Kidney (tissue), 14 donors: ENCODE measurements around the gene IPP. TPM values are rescaled to one million over a fixed set of nuclear protein-coding genes. Genes with fewer than 3 reads are reported as not detected.
"Not testable (repeated sequence)": the region's sequence is repeated elsewhere in the genome, so short reads cannot be mapped to it uniquely, and the experiment has no call there.

ENCODE experiments used
- DNase-seq, 5 donors: peaks; one replicate each; pipeline ENCODE4 v3.0.0-alpha.2; 2013 to 2020
- FAIRE-seq: peaks from 2 replicates; lab custom pipeline; 2012; peaks lifted over from hg19 to GRCh38; lab: Jason Lieb, UNC
- H3K27ac ChIP-seq, 2 donors: one replicate each; pipeline ENCODE4 v1.7.0; 2013; ENCODE audit warnings: low read depth in 2 of 2, low read length in 2 of 2, inconsistent platforms in 1 of 2
- H3K27me3 ChIP-seq: one replicate; pipeline ENCODE4 v1.7.1; 2013; ENCODE audit warnings: low read length, inconsistent platforms; ENCODE audit not compliant: control insufficient read depth, insufficient read depth
- H3K36me3 ChIP-seq, 3 donors: one replicate each; pipeline versions ENCODE4 v1.7.0 to v1.7.1; 2013; ENCODE audit warnings: low read length in 3 of 3, control low read depth in 1 of 3, inconsistent platforms in 1 of 3; ENCODE audit not compliant: insufficient read depth in 3 of 3, control insufficient read depth in 2 of 3
- H3K4me1 ChIP-seq, 3 donors: one replicate each; pipeline versions ENCODE4 v1.7.0 to v1.7.1; 2013; ENCODE audit warnings: low read length in 3 of 3, inconsistent platforms in 1 of 3, low read depth in 1 of 3; ENCODE audit not compliant: control insufficient read depth in 2 of 3, insufficient read depth in 2 of 3
- H3K4me3 ChIP-seq, 3 donors: one replicate each; pipeline versions ENCODE4 v1.7.0 to v1.8.1; 2013; ENCODE audit warnings: low read length in 3 of 3, control low read depth in 1 of 3, inconsistent platforms in 1 of 3
- H3K9ac ChIP-seq, 3 donors: one replicate each; pipeline versions ENCODE4 v1.7.0 to v1.7.1; 2013; ENCODE audit warnings: low read length in 3 of 3, control low read depth in 1 of 3, inconsistent platforms in 1 of 3
- H3K9me3 ChIP-seq, 3 donors: one replicate each; pipeline versions ENCODE4 v1.7.0 to v1.7.1; 2013; ENCODE audit warnings: low read length in 3 of 3, control low read depth in 1 of 3, inconsistent platforms in 1 of 3; ENCODE audit not compliant: control insufficient read depth in 2 of 3, insufficient read depth in 1 of 3
- CTCF ChIP-seq: IDR thresholded peaks from 3 replicates; pipeline ENCODE4 v1.5.1; 2012; ENCODE audit warnings: mild to moderate bottlenecking, moderate library complexity, borderline replicate concordance; ENCODE audit not compliant: insufficient read depth; ENCODE audit errors: extremely low read depth
- intact Hi-C: fragments of 100-400 bp; cut with DNase I; formaldehyde crosslinking; loops from one replicate; pipeline ENCODE4 v1.11.1; 2022
- polyA plus RNA-seq: library from polyadenylated mRNA; stranded (reverse); fragments of 350-450 nt; fragmentation: Illumina TruSeq; extraction: RNeasy Lipid Tissue Mini Kit (QIAGEN cat#74804); gene quantifications from one replicate; pipeline ENCODE4 v1.2.3, GENCODE V29; 2014; ENCODE audit warnings: low read depth, low replicate concordance; ENCODE audit not compliant: insufficient read depth
- total RNA-seq: library from RNA; stranded (reverse); fragmentation: NEBNext Ultra II Directional; extraction: Animal tissue kit (Norgen Biotek cat#: 25700); gene quantifications from one replicate; pipeline ENCODE4 v1.2.1, GENCODE V29; 2021
- donor health status: control.
- donor health status: control.
- donor health status: control.
- donor health status: control.
- donor health status: control.
- donor health status: DM: yes; HTN: yes; CAD: no.
- donor health status: Normal renal cell carcinoma (clear cell type).

IPP gene
- total and polyA plus RNA-seq, 2 donors from 2014 or later: 6.3 to 20.0 TPM

DNA sequence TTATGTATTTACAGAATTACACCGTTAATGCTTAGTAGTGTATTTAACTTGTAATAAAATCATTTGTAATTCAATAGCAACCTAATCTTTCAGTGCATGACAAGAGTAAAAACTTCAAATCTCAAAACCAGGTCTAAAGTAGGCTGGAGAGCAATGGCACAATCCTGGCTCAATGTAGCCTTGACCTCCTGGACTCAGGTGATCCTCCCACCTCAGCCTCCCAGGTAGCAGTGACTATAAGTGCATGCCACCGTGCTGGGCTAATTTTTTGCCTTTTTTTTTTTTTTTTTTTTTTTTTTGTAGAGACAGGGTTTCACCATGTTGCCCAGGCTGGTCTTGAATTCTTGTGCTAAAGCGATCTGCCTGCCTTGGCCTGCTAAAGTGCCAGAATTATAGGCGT, 11.3 kb downstream of the IPP start:
- H3K4me3 ChIP-seq: no peak overlapping the region
- H3K9ac ChIP-seq: no peak overlapping the region
- intact Hi-C loops: no loop called here
- no peaks in the 10 kb centered on the region for H3K27me3 ChIP-seq
- no peak overlapping the region for H3K27ac ChIP-seq
- DNase-seq: no peak
- no peak for FAIRE-seq
- no peaks in the 10 kb centered on the region for H3K4me1 ChIP-seq
- TF ChIP-seq CTCF: no peak
- H3K36me3 ChIP-seq: peaks cover 0 to 6% (median 3%) of the 10 kb centered on the region in 3 donors
- H3K9me3 ChIP-seq: no peaks in the 10 kb centered on the region

- DNase-seq: no peak
- Histone ChIP-seq H3K9ac (no peak overlapping the region), H3K4me1 (peaks cover 0 to 4% (median 0%) of the 10 kb centered on the region in 3 donors), H3K9me3 (no peaks in the 10 kb centered on the region), H3K27ac (no peak overlapping the region), H3K36me3 (no peaks in the 10 kb centered on the region), H3K27me3 (no peaks in the 10 kb centered on the region), H3K4me3 (no peak overlapping the region)
- no peak for TF ChIP-seq CTCF
- no peak for FAIRE-seq
- intact Hi-C loops: no loop called here
Measured at GRCh38 chr1:45730780-45731319, 19.6 kb downstream of the IPP start.

DNA sequence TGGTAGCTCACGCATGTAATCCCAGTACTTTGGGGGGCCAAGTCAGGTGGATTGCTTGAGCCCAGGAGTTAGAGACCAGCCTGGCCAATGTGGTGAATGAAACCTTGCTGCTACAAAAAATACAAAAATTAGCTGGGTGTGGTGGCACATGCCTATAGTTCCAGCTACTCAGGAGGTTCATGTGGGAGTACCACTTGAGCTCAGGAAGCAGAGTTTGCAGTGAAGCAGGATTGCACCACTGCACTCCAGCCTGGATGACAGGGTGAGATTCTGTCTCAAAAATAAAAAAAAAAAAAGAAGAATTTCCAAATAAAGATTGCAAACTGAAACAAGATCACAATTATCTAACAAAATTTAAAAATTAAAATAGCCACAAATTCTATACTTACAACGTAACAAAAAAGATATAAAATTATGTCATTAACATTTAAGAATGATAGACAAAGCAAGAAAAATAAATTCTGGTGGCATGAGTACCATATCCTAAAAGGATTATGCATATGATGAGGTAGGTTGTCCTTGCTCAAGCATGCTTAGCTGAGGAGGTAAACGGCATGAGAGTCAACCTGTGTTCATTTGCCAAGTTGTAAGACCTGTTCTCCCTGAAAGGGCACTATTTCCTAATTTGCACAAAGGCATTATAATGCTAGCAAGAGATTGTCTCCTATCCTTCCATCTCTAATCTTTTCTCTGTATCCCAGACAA, 20.2 kb downstream of the IPP start:
- H3K36me3 ChIP-seq: no peaks in the 10 kb centered on the region
- H3K27me3 ChIP-seq: no peaks in the 10 kb centered on the region
- no peak overlapping the region for H3K27ac ChIP-seq
- H3K4me3 ChIP-seq: no peak overlapping the region
- H3K9me3 ChIP-seq: no peaks in the 10 kb centered on the region
- peaks cover 0 to 4% (median 0%) of the 10 kb centered on the region in 3 donors for H3K4me1 ChIP-seq
- DNase-seq (peak in 2 of 5 donors; percentile 46 to 61), FAIRE-seq (no peak)
- no peak for TF ChIP-seq CTCF
- intact Hi-C loops: no loop called here
- no peak overlapping the region for H3K9ac ChIP-seq

DNA sequence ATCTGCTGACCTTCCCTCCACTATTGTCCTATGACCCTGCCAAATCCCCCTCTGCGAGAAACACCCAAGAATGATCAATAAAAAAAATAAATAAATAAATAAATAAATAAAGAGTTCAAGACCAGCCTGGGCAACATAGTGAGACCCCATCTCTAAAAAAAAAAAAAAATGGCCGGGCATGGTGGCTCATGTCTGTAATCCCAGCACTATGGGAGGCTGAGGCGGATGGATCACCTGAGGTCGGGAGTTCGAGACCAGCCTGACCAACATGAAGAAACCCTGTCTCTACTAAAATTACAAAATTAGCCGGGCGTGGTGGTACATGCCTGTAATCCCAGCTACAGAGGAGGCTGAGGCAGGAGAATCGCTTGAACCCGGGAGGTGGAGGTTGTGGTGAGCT, 24.4 kb downstream of the IPP start:
- DNase-seq, H3K4me1 ChIP-seq, H3K27me3 ChIP-seq, FAIRE-seq, H3K36me3 ChIP-seq, H3K9me3 ChIP-seq, H3K4me3 ChIP-seq, H3K27ac ChIP-seq, H3K9ac ChIP-seq, intact Hi-C loops: not testable (repeated sequence)
